Measurements from ENCODE around the gene DFFA.
"Not testable (repeated sequence)": the region's sequence is repeated elsewhere in the genome, so short reads cannot be mapped to it uniquely, and the experiment has no call there.

Gene DFFA

GRCh38 chr1:10459184-10459583 lies 13.1 kb downstream of the DFFA start:
- Histone ChIP-seq H3K9me3 (ENCODE audit: control insufficient read depth, low read length) (no peaks in the 10 kb centered on the region), H3K4me1 (ENCODE audit: control insufficient read depth, insufficient read depth, low read length) (no peaks in the 10 kb centered on the region), H3K27ac (ENCODE audit: insufficient read depth, low read depth, low read length, poor library complexity, severe bottlenecking) (no peak overlapping the region), H3K27me3 (ENCODE audit: control insufficient read depth, insufficient read depth, low read length, poor library complexity, severe bottlenecking) (no peaks in the 10 kb centered on the region), H3K4me3 (ENCODE audit: insufficient read depth, low read depth, low read length) (no peak overlapping the region), H3K36me3 (ENCODE audit: control insufficient read depth, insufficient read depth, low read length) (peaks cover 23% of the 10 kb centered on the region)
- 78 to 91% methylated on average over 2 to 3 of the region's 3 CpGs for WGBS, 2 experiments

GRCh38 chr1:10457875-10458274 lies 14.5 kb downstream of the DFFA start:
- 94 to 96% methylated on average over 9 of the region's 9 CpGs for WGBS, 2 experiments
- H3K9me3 ChIP-seq (ENCODE audit: control insufficient read depth, low read length), result no peaks in the 10 kb centered on the region

GRCh38 chr1:10457462-10457861 lies 14.9 kb downstream of the DFFA start:
- not testable (repeated sequence) for H3K27me3 ChIP-seq (ENCODE audit: control insufficient read depth, insufficient read depth, low read length, poor library complexity, severe bottlenecking); H3K4me3 ChIP-seq (ENCODE audit: insufficient read depth, low read depth, low read length); H3K4me1 ChIP-seq (ENCODE audit: control insufficient read depth, insufficient read depth, low read length); H3K9me3 ChIP-seq (ENCODE audit: control insufficient read depth, low read length); H3K27ac ChIP-seq (ENCODE audit: insufficient read depth, low read depth, low read length, poor library complexity, severe bottlenecking)
- WGBS, 2 experiments, result 92 to 93% methylated on average over 7 of the region's 7 CpGs
- H3K36me3 ChIP-seq (ENCODE audit: control insufficient read depth, insufficient read depth, low read length), result peaks cover 16% of the 10 kb centered on the region

More at GRCh38 chr1:10457875-10458274, 14.5 kb downstream of the DFFA start:
- Histone ChIP-seq H3K27me3 (ENCODE audit: control insufficient read depth, insufficient read depth, low read length, poor library complexity, severe bottlenecking) (no peaks in the 10 kb centered on the region), H3K36me3 (ENCODE audit: control insufficient read depth, insufficient read depth, low read length) (peaks cover 17% of the 10 kb centered on the region), H3K4me3 (ENCODE audit: insufficient read depth, low read depth, low read length) (no peak overlapping the region), H3K27ac (ENCODE audit: insufficient read depth, low read depth, low read length, poor library complexity, severe bottlenecking) (no peak overlapping the region), H3K4me1 (ENCODE audit: control insufficient read depth, insufficient read depth, low read length) (no peaks in the 10 kb centered on the region)

GRCh38 chr1:10456661-10457060 lies 15.7 kb downstream of the DFFA start:
- no peak overlapping the region for H3K4me3 ChIP-seq (ENCODE audit: insufficient read depth, low read depth, low read length)
- 92 to 98% methylated on average over 4 to 7 of the region's 7 CpGs for WGBS, 2 experiments
- H3K27ac ChIP-seq (ENCODE audit: insufficient read depth, low read depth, low read length, poor library complexity, severe bottlenecking), result no peak overlapping the region
- H3K27me3 ChIP-seq (ENCODE audit: control insufficient read depth, insufficient read depth, low read length, poor library complexity, severe bottlenecking), result no peaks in the 10 kb centered on the region
- H3K9me3 ChIP-seq (ENCODE audit: control insufficient read depth, low read length), result no peaks in the 10 kb centered on the region
- no peaks in the 10 kb centered on the region for H3K4me1 ChIP-seq (ENCODE audit: control insufficient read depth, insufficient read depth, low read length)
- peaks cover 15% of the 10 kb centered on the region for H3K36me3 ChIP-seq (ENCODE audit: control insufficient read depth, insufficient read depth, low read length)

GRCh38 chr1:10456048-10456447 lies 16.3 kb downstream of the DFFA start:
- Histone ChIP-seq H3K27ac (ENCODE audit: insufficient read depth, low read depth, low read length, poor library complexity, severe bottlenecking) (no peak overlapping the region), H3K4me1 (ENCODE audit: control insufficient read depth, insufficient read depth, low read length) (peaks cover 6% of the 10 kb centered on the region), H3K4me3 (ENCODE audit: insufficient read depth, low read depth, low read length) (no peak overlapping the region), H3K9me3 (ENCODE audit: control insufficient read depth, low read length) (no peaks in the 10 kb centered on the region), H3K36me3 (ENCODE audit: control insufficient read depth, insufficient read depth, low read length) (peaks cover 10% of the 10 kb centered on the region), H3K27me3 (ENCODE audit: control insufficient read depth, insufficient read depth, low read length, poor library complexity, severe bottlenecking) (no peaks in the 10 kb centered on the region)
- 84 to 86% methylated on average over 5 of the region's 5 CpGs for WGBS, 2 experiments

- Histone ChIP-seq H3K27me3 (ENCODE audit: control insufficient read depth, insufficient read depth, low read length, poor library complexity, severe bottlenecking) (no peaks in the 10 kb centered on the region), H3K4me3 (ENCODE audit: insufficient read depth, low read depth, low read length) (no peak overlapping the region), H3K9me3 (ENCODE audit: control insufficient read depth, low read length) (no peaks in the 10 kb centered on the region), H3K4me1 (ENCODE audit: control insufficient read depth, insufficient read depth, low read length) (peaks cover 20% of the 10 kb centered on the region), H3K36me3 (ENCODE audit: control insufficient read depth, insufficient read depth, low read length) (no peaks in the 10 kb centered on the region), H3K27ac (ENCODE audit: insufficient read depth, low read depth, low read length, poor library complexity, severe bottlenecking) (no peak overlapping the region)
- WGBS, 2 experiments, result 23 to 29% methylated on average over 10 of the region's 10 CpGs
These were observed 21.0 kb downstream of the DFFA start for GRCh38 chr1:10451287-10451686.

GRCh38 chr1:10450836-10451235 lies 21.5 kb downstream of the DFFA start:
- 69 to 80% methylated on average over 5 to 6 of the region's 6 CpGs for WGBS, 2 experiments
- Histone ChIP-seq H3K27me3 (ENCODE audit: control insufficient read depth, insufficient read depth, low read length, poor library complexity, severe bottlenecking) (no peaks in the 10 kb centered on the region), H3K4me1 (ENCODE audit: control insufficient read depth, insufficient read depth, low read length) (peaks cover 20% of the 10 kb centered on the region), H3K9me3 (ENCODE audit: control insufficient read depth, low read length) (no peaks in the 10 kb centered on the region), H3K27ac (ENCODE audit: insufficient read depth, low read depth, low read length, poor library complexity, severe bottlenecking) (no peak overlapping the region), H3K36me3 (ENCODE audit: control insufficient read depth, insufficient read depth, low read length) (no peaks in the 10 kb centered on the region), H3K4me3 (ENCODE audit: insufficient read depth, low read depth, low read length) (no peak overlapping the region)

- H3K36me3 ChIP-seq (ENCODE audit: control insufficient read depth, insufficient read depth, low read length), result no peaks in the 10 kb centered on the region
- peaks cover 20% of the 10 kb centered on the region for H3K4me1 ChIP-seq (ENCODE audit: control insufficient read depth, insufficient read depth, low read length)
- H3K9me3 ChIP-seq (ENCODE audit: control insufficient read depth, low read length), result no peaks in the 10 kb centered on the region
- WGBS, 2 experiments, result 88 to 90% methylated on average over 21 of the region's 21 CpGs
- H3K4me3 ChIP-seq (ENCODE audit: insufficient read depth, low read depth, low read length), result no peak overlapping the region
- no peak overlapping the region for H3K27ac ChIP-seq (ENCODE audit: insufficient read depth, low read depth, low read length, poor library complexity, severe bottlenecking)
- no peaks in the 10 kb centered on the region for H3K27me3 ChIP-seq (ENCODE audit: control insufficient read depth, insufficient read depth, low read length, poor library complexity, severe bottlenecking)
These were observed 22.0 kb downstream of the DFFA start for GRCh38 chr1:10450156-10450814.

GRCh38 chr1:10449751-10450150 lies 22.6 kb downstream of the DFFA start, which contains the start of gene CORT:
Gene CORT, plus strand, starts transcription at chr1:10450031. Its CDS starts 193 bp downstream, at chr1:10450224.
- peaks cover 20% of the 10 kb centered on the region for H3K4me1 ChIP-seq (ENCODE audit: control insufficient read depth, insufficient read depth, low read length)
- H3K27ac ChIP-seq (ENCODE audit: insufficient read depth, low read depth, low read length, poor library complexity, severe bottlenecking), result no peak within 1 kb of the TSS
- WGBS, 2 experiments, result 93 to 95% methylated on average over 10 of the region's 10 CpGs
- H3K9me3 ChIP-seq (ENCODE audit: control insufficient read depth, low read length), result no peaks in the 10 kb centered on the region
- no peak within 1 kb of the TSS for H3K4me3 ChIP-seq (ENCODE audit: insufficient read depth, low read depth, low read length)
- H3K27me3 ChIP-seq (ENCODE audit: control insufficient read depth, insufficient read depth, low read length, poor library complexity, severe bottlenecking), result no peaks in the 10 kb centered on the region
- H3K36me3 ChIP-seq (ENCODE audit: control insufficient read depth, insufficient read depth, low read length), result no peaks in the 10 kb centered on the region

- WGBS, 2 experiments, result 96 to 98% methylated on average over 7 of the region's 7 CpGs
- Histone ChIP-seq H3K4me1 (ENCODE audit: control insufficient read depth, insufficient read depth, low read length) (peaks cover 20% of the 10 kb centered on the region), H3K36me3 (ENCODE audit: control insufficient read depth, insufficient read depth, low read length) (no peaks in the 10 kb centered on the region), H3K4me3 (ENCODE audit: insufficient read depth, low read depth, low read length) (no peak overlapping the region), H3K9me3 (ENCODE audit: control insufficient read depth, low read length) (no peaks in the 10 kb centered on the region), H3K27me3 (ENCODE audit: control insufficient read depth, insufficient read depth, low read length, poor library complexity, severe bottlenecking) (no peaks in the 10 kb centered on the region), H3K27ac (ENCODE audit: insufficient read depth, low read depth, low read length, poor library complexity, severe bottlenecking) (no peak overlapping the region)
These were observed 25.4 kb downstream of the DFFA start for GRCh38 chr1:10446790-10447422.

Data from ectodermal cell (in vitro differentiated cells).